GM18517 (cell line): Measurements from ENCODE around the gene PHF14.

Experiments
- ATAC-seq: cut with Tn5 transposase; IDR thresholded peaks from one replicate; pipeline ENCODE4 v1.9.1; 2021; ENCODE audit warnings: mild to moderate bottlenecking, moderate library complexity; ENCODE audit not compliant: unreplicated experiment

Gene PHF14

DNA sequence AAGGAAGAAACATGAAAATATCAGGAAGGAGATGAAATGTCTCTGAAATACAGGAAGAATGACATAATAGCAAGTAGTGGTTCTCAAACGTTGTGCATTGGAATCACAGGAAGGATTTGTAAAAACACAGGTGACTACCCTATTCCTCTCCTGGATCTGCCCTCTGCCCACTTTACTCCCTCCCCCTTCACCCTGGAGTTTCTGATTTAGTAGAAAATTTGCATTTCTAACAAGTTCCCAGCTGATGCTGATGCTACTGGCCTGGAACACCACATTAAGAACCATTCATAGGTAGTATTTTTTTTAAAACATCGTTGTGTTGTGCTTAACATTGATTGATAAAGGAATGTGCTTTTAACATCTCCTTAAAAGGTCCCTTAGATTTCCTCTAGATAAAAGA, 130.9 kb downstream of the PHF14 start:
- no peak for ATAC-seq

- no peak for ATAC-seq
Measured at GRCh38 chr7:11109659-11110058, 136.0 kb downstream of the PHF14 start.

GRCh38 chr7:11120068-11120664, 146.5 kb downstream of the PHF14 start:
- ATAC-seq, result peak; percentile 75

- peak; percentile 28 for ATAC-seq
Measured at GRCh38 chr7:11120675-11121220, 147.1 kb downstream of the PHF14 start.

GRCh38 chr7:11124856-11125559, 151.3 kb downstream of the PHF14 start:
- no peak for ATAC-seq

GRCh38 chr7:11127114-11127785, 153.6 kb downstream of the PHF14 start:
- ATAC-seq, result no peak

GRCh38 chr7:11127988-11128387, 154.3 kb downstream of the PHF14 start:
- no peak for ATAC-seq

GRCh38 chr7:11128498-11128897, 154.8 kb downstream of the PHF14 start:
- ATAC-seq, result no peak

- no peak for ATAC-seq
Measured at GRCh38 chr7:11130012-11130411, 156.3 kb downstream of the PHF14 start.

DNA sequence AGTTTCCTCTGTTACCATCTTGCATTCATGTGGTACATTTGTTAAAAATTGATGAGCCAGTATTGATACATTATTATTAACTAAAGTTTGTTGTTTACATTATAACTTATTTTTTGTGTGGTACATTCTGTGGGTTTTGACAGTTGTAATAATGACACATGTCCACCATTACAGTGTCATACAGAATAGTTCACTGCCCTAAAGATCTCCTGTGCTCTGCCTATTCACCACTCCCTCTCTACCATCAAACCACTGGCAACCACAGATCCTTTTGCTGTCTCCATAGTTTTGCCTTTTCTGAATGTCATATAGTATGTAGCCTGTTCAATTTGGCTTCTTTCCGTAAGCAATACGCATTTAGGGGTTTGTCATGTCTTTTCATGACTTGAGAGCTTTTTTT, 156.9 kb downstream of the PHF14 start:
- no peak for ATAC-seq

DNA sequence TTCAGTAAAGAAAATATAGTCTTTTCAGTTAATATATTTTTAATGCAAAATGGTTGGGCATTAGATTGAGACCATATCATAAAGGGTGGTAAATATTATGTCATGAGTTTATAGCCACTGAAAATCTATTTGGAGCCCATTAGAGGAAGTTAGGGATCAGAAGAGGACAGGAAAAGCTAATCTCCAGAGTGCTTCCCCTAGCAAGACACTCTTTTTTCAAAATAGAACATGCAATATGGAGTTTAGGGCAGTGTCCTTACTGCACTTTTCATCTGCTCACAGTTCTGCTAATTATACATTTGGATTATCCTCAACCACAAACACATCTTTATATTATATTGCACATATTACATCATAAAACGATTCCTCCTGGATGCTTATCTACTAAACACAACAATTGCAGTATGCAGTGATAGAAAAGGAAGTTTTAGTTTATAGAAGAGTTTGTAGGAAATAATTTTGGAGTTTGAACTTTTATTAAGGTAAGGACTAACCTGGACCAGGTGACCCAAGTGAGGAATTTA, 159.8 kb downstream of the PHF14 start:
- no peak for ATAC-seq

GRCh38 chr7:11135573-11135972, 161.9 kb downstream of the PHF14 start:
- ATAC-seq, result no peak

- ATAC-seq, result no peak
Measured at GRCh38 chr7:11141541-11141940, 167.9 kb downstream of the PHF14 start.

DNA sequence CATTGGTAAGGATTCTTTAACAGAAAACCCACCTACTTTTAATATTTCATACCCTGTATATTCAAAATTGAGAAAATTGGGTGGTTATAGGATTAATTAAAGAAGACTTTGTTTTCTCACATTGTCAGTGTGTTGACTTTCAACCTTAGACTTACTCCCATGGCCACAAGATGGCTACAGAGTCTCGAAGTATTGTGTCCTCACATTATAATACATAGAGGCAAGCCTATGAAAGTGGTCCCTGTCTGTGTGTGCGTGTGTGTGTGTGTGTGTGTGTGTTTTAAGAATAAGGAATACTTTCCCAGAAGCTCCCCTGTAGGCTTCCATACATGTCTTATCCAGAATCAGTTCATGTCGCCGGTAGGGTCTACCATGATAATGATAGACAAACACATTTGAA, 180.0 kb downstream of the PHF14 start:
- ATAC-seq, result no peak

GRCh38 chr7:11155883-11156282, 182.2 kb downstream of the PHF14 start:
- ATAC-seq, result no peak

- no peak for ATAC-seq
Measured at GRCh38 chr7:11161499-11161898, 187.8 kb downstream of the PHF14 start.

DNA sequence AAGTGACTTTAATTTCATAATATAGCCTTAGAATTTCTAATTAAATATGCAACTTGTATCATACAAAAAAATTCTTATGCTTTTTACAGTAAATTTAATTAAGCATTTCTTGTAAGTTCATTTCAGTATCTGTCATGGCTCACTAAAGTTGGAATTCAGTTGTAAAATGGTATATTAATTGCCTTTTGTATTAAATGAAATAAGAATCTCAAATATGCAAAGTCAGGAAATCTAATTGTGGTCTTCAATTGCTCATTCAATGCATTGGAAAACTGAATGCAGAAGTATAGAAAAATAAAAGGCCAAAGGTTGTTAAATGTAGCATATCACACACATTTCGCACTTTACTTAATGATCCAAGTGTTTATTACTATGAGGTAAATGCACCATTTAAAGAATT, 189.5 kb downstream of the PHF14 start:
- no peak for ATAC-seq

- no peak for ATAC-seq
Measured at GRCh38 chr7:11166051-11166450, 192.4 kb downstream of the PHF14 start.

DNA sequence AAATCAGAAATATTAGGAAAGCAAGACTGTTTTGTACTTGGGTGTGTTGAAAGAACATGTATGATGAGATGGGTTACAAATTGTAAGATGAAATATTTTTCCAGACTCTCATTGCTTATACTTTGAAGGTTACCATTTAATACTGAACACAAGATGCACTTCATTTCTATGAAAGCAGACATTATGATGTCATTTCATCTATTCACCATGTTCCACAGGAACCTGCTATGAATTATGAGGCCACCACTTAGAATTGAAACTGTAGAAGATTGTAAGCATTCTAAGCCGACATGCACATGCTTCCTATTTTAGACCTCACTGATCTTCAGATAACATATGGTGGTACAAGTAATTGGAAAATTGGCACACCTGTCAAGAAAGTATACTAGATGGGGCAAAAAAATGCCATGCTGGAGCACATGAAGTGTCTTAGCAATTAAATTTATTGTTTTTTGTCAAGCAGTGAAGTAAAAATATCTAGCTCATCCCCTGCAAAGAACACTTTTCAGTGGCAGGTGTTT, 195.0 kb downstream of the PHF14 start:
- no peak for ATAC-seq

DNA sequence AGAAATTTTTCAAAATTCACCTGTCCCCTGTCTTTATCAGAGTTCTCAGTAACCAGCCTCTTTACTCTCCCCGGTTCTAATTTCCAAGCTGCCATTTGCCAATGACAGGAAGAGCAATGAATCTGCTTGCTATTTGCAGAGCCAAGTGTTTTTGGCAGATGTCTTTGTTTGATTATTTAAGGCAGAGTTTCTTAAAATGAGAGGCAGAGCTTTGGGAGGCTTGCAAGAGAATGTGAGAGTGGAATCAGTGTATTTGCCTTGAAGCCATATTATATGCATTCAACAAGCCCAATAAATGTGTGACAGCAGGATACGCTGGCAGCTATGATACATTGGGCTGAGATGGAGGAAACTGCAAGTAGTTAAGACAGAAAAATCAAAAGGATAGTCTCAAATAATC, 196.5 kb downstream of the PHF14 start:
- ATAC-seq, result no peak

GRCh38 chr7:11170863-11171568, 197.3 kb downstream of the PHF14 start:
- ATAC-seq, result no peak
